ENCODE data around the gene SNRK.

The SNRK gene, protein sequence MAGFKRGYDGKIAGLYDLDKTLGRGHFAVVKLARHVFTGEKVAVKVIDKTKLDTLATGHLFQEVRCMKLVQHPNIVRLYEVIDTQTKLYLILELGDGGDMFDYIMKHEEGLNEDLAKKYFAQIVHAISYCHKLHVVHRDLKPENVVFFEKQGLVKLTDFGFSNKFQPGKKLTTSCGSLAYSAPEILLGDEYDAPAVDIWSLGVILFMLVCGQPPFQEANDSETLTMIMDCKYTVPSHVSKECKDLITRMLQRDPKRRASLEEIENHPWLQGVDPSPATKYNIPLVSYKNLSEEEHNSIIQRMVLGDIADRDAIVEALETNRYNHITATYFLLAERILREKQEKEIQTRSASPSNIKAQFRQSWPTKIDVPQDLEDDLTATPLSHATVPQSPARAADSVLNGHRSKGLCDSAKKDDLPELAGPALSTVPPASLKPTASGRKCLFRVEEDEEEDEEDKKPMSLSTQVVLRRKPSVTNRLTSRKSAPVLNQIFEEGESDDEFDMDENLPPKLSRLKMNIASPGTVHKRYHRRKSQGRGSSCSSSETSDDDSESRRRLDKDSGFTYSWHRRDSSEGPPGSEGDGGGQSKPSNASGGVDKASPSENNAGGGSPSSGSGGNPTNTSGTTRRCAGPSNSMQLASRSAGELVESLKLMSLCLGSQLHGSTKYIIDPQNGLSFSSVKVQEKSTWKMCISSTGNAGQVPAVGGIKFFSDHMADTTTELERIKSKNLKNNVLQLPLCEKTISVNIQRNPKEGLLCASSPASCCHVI

DNA sequence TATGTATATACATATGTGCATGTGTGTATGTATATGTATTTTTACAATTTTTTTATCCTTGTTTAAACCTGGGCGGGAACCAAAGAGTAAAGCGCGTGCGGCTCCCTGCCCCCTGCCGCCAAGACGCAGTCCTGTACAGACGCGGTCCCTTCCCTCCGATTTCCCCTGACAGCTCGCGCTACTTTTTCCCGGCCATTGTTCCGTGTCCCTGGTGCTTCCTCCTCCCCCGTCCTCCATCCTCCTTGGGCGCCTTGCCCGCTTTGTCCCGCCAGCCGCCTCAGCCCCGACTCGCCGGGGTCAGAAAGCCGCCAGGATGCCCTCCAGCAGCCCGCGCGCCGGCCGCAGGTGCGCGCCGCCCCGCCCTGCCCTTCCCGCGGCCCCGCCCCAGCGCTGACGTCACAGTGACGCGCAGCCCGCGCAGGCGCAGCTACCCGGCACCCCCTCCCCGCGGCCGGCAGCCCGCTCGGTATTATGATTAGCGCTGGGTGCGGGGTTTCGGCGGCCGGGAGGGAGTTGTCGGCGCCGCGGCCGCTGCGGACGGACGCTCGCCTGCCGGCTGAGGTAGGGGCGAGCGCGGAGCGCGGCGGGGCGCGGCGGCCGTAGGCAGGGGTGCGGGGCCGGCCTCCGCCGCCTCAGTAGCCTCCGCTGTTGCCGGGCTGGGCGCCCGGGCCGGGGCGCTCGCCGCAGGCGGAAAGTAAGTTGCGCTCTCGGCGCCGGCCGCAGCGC, at the start of gene SNRK:
Gene SNRK, plus strand, starts transcription at position 426 of the 726 bp plus-strand sequence. CDS start 16,664 bp downstream, outside the sequence.
- DNase-seq (ENCODE audit: low read depth): peak; percentile 97

DNA sequence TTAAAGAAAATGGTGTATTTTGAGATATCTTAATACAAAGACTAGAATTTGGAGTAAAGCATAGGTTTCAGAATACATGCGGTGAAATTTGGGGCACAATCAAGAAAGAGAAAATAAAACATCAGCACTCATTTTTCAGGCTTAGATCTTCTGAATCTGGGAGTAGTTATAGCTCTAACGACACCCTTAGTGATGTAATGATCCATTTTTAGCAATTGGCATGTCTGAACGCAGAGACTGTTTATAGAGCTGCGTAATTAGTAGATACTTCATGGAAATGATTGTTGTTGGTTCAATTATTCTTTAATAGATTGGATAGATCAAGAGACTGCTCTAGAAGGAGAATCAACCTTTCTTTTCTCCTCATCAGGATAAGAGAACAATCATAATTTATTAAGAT, 47.5 kb upstream of the SNRK start:
- no peak for DNase-seq (ENCODE audit: low read depth)

DNA sequence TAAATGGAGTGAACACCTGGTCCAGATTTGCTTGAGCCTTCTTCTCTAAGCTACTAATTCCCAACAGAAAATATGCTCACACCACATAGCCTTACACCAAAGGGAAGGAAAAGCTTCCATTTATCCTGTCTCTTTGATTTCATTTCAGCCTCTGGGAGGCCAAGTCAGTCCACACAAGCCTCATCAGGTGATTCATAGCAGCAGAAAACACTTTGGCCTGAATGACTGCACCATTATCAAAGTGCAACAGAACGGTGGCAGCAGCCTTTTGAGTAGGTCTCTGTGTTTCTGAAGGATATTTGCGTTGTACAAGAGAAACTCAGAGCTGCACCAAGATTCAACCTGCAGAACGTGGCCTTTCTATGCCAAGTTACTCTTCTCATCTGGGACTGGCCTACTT, 46.6 kb upstream of the SNRK start:
- no peak for DNase-seq (ENCODE audit: low read depth)

DNA sequence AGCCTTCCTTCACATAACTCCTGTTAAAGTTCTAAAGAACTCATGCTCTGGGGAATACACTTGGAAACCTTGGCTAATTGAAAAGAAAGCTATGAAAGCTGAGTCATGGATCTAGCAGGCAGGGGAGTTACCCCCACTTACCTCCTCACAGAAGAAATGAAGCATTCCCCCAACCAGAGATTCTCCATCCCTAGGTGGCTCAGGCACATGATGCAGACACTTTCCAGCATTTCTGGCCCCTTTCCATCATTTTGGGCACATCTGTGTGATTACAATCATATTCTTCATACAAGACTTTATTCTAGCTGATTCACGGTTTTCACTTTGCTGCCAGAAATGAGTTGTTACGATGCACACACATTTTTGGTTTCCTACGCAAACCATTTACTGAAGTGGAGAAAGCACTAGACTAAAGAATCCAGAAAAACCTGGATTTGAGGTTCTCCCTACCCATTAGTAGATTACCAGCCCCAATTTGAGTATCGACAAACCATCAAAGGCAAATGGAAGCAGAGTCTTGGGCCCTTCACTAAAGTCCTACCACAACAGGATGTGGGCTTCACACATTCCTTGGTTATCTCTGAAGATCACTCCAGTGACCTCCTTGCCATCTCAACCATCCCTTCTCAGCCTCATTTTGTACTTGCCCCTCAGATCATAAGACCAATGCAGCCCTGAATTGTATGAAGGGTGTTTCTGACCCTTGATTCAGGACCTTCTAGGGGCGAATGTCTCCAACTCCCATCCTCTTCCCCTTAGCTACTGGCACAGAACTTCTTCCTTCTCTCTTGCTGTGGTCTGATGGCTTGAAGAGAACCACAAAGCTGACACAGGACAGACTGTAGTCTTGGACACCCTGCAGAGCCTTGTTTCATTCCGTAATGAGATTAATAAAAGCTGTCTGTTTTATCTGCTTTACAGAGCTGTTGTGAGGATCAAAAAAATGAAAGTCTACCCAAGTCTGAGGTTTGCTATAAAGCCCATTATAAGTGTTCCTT, 42.5 kb upstream of the SNRK start:
- no peak for DNase-seq (ENCODE audit: low read depth)

DNA sequence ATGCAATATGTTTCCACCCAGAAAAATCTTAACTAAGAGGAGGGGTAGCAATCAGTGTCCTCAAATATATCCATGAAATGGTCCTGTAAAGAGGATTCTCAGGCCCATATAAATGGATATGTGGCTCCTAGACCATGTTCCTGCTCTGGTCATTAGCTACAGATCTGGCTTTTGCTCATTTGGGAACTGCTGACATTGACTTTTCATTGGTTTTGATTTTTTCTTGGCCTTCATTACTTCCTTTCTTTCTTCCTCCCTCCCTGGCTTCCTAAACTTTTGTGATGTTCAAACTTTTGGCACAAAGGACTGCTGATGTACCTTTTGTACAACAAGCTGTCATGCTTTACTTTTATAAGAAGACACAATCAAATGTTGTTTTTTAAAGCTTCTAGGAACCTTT, 41.6 kb upstream of the SNRK start:
- DNase-seq (ENCODE audit: low read depth): no peak

DNA sequence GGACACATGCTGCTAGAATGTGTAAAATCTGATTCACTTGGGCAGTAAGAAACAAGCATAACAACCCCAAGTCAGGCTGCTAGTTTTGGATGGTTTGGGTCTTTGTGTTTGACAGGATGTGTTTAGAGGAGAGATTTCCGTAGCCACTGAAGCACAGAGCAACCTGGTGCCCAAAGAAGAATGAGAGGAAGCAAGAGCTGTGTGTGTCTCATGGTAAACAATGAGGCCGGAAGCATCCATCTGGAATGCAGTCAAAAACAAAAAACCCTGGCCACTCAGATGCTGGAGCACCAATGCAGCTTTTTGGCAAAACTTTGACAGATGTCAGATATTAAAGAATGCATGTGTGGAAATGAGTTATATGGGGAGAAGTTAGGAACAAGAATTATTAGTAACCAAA, 39.4 kb upstream of the SNRK start:
- no peak for DNase-seq (ENCODE audit: low read depth)

DNA sequence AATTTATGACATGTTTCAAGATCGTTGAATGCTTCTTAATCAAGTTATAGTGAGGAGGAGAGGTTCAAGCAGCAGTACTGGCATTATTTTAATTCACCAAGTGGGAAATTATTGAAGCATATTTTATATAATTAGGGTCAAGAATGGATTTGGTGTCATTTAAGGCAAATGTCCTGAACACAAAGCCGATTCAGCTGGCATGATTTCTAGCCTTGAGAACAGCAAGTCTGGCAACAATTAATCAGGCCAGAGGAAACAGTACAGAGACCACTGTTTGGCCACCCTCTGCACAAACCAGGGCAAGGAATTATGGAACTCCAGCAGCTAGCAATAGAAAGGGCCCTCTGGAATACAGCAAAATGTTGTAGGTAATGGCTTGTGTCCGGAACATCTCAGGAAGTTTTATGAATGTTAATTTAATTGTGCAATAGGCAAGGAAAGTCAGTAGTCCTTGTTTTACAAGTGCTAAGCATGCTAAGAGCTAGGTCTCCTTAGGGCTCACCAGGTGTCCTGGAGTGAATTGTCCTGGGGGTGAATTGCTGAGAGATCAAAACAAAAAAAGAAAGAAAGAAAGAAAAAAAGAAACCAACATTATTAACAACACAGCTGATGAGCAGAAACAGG, 38.7 kb upstream of the SNRK start:
- DNase-seq (ENCODE audit: low read depth): no peak

DNA sequence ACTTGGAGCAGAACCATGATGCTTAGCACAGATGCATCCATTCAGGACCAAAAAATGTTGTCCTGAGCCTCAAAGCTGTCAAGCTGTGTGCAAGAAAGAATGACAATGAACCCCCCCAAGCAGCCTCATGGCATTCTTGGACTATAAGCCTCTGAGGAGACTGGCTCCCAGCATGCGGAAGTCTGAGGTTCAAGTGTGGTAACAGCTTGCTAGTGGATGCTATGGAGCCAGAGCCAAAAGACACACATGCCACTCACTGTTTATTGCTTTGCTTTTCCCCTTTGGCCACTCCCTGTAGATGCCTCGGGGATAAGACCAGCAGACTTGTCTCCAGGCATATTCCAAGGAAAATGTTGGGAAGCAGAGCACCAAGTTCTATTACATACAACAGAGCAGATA, 38.2 kb upstream of the SNRK start:
- DNase-seq (ENCODE audit: low read depth): no peak

DNA sequence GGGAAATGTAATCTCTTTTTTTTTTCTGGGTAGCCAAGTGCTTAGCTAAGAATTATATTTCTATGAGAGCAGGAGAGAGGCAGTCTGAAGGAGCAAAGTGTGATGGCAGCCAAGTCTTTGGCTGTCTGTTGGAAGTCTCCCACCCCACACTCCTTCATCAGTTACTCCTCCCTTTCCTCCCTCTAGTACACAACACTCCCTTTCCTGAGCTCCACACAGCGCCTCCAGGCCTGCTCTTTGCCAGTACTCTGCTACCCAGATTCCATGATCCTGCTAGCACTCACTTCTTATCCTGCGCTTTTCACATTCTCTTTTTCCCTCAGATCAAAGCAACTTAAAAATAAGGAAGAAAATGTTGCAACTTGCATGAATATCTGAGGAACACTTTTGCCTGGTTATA, 37.4 kb upstream of the SNRK start:
- no peak for DNase-seq (ENCODE audit: low read depth)

DNA sequence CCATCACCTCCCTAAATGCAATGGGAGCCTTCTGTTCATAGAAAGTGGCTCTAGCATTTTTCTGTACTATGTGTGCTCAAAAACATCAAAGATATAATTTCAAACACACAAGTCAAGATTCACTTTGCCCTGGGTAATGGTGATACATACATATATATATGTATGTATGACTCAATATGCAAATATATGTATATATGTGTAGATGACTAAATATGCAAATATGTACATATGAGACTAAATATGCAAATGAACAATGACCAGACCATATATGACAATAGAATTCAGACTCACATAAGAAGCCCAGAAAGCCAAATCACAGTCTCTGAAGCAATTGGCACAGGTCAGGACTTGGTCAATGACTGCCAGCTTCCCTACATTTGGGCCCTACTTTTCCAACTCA, 36.9 kb upstream of the SNRK start:
- no peak for DNase-seq (ENCODE audit: low read depth)

DNA sequence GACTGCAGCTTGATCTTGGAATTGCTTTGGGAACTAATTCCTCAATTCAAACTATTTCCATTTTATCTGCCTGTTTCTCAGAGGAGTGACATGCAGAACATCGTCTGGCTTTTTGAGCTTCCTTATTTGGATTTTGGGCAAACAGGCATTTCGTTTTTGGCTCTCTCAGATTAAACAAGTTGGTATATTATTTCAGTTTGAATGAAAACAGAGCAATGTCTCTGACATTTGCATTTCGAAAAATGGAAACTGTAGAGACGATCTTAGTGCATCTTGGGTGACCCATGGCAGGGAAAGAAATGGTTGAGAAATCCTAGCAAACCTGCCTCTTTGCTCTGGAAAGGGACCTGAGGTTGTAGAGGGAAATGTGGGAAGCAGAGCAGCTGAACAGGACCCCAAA, 33.0 kb upstream of the SNRK start:
- DNase-seq (ENCODE audit: low read depth): no peak

DNA sequence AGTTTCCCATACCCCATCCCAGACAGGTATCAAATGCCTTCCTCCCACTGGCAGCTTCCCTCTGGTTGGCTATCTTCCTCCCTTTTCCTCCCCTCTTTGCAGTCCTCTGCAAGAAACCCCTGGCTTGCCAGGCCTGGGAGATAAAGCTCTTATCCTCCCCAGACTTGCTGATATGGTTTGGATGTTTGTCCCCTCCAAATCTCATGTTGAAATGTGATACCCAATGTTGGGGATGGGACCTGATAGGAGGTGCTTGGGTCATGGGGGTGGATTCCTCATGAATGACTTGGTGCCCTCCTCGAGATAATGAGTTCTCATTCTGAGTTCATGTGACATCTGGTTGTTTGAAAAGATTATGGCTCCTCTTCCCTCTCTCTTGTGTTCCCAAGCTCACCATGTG, 32.2 kb upstream of the SNRK start:
- DNase-seq (ENCODE audit: low read depth): no peak

DNA sequence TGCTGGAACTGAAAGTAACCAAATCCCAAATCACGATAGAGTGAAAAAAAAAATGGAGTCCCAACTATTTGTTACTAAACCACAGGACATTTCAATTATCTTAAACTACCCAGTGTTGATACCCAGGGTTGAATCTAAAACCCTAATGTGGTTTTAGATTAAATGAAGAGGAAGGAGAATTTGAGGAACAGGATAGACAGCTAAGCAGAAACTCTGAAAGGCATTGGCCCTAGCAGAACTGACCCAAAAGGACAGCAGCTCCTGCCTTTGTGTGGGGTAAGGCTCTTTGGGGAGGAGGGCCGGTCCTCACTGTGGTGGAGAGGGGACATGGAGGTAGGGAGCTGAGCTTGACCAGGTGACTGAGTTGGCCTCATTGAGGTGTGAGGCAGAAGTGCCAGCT, 30.7 kb upstream of the SNRK start:
- no peak for DNase-seq (ENCODE audit: low read depth)

DNA sequence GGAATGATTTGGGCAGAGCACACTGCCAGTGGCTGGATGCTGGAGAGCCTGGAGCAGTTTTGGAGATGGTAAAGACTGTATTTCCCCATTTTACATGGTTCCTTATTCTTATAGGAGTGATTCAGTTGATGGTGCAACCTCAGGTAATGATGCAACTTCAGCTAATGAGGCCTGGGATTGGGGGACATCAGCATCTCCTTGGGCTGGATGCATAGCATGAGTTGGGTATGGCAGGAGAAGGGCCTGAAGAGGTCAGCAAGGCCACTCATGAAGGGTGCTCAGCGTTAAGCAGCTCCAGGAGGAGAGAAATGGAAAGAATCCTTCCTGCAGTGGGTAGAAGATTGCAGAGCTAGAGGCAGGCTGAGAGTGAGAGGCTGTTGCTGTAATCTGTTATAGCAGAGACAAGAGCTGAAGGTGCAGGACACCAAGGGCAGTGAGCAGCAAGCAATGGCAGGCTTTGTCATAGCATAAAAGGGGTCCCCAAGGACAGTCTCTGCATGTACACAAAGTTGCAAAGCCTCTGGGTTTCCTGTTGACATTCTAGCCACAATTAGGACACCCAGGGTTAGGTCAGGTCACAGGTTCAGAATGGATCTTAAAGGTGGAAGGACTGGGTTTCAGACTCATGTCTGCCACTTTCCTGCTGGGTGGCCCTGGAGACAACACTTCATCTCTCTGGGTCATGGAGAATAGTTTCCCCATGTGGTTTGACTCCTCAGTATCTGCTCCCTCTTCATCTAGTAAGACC, 29.5 kb upstream of the SNRK start:
- DNase-seq (ENCODE audit: low read depth): no peak

DNA sequence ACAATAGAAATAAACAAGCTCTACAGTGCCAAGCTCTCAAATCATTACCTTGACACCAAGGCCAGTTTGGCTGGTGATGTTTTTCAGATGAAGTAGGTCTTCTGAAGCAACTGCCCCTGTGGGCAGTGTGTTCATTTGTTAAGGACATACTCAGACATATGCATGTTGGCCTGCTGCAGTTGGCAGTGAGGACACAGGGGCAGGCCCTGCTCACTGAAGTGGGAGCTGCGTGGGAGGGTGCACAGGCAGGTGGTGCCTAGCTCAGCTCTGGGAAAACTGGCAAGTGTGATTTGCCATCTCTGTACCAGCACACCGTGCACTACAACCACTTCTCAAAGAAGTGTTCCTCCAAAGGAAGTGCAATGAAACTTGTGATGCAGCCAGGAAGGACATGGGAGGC, 28.5 kb upstream of the SNRK start:
- DNase-seq (ENCODE audit: low read depth): no peak

DNA sequence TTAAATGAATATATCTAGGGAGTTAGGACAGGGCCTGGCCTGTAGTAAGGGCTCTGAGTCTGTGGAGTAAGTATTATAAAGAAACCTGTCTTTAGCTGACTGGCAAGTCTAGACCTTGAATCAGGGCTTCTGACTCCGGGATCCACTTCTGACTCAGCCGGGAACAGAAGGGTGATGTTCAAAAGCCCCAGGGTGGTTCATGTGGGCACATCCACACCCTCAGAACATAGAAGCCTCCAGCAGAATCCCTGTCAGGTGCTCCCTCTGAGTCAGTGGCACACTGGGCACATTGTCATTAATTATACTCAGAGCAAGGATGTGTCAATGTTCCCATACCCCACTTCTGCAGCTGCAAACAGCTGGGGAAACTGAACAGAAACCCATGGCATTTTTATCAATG, 26.7 kb upstream of the SNRK start:
- no peak for DNase-seq (ENCODE audit: low read depth)

DNA sequence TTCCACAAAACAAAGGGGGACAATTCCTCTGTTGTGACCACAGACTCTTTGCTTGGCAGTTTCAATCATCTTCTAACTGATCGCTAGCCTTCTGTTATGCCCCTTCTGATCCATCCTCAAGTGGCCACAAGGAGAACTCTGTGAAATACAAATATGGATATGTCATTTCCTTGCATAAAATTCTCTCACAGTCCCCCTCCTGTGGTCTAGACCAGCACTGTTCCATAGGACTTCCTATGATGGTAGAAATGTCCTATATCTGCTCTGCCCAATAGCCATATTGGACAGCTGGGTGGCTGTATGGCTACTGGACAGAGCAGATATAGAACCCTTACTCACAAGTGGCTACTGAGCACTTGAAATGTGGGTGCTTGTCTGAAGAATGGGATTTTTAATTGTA, 25.9 kb upstream of the SNRK start:
- no peak for DNase-seq (ENCODE audit: low read depth)

DNA sequence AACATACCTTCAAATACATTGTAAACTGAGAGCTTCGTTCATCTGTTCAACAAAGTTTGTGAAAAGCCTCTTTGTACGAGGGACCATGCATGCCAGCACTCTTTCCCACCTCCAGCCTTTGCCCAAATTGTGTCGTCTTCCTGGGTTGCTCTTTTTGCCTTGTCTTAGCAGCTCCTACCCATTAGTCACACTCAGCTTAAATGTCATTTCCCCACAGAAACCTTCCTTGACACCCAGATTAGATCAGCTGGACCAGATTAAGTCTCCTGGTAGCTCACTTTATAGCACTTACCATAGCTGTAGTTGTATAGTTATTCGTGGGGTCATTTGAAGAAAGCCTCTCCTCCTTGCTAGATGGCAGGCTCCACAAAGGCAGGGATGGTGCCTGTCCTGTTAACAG, 24.1 kb upstream of the SNRK start:
- no peak for DNase-seq (ENCODE audit: low read depth)

DNA sequence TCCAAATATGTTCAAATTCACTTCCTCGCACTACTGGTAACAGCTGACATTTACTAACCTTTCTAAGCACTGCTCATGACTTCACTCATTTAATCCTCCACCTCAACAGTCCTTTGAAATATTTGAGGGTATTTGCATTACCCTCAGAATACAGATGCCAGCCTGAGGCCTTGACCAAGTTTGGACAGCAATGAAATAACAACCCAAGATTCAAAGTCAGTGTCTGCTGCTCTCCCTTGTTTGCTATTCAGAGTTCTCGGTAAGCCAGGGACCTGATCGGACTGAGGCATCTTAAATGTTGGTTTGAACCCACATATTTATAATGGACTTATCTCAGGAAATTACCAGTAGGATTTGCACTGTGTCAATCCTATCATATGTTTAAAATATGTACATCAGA, 19.9 kb upstream of the SNRK start:
- no peak for DNase-seq (ENCODE audit: low read depth)

DNA sequence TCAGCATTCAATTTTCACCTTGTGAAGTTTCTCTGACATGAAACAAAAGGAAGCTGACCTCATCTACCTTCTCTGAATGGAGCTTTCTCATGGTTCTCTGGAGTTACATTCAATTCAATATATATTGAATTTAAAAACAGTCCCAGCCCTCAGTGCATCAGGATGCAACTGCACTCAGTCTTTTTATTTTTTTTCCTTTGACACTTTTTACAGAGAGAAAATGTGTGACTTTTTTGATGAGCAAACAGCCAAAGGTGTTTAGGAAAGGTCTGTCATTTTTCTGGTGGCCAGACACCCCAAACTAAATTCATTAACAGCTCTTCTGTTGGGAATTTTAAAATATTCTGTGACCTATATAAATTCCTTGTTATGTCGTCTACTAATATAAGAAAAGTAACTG, 19.3 kb upstream of the SNRK start:
- DNase-seq (ENCODE audit: low read depth): no peak

DNA sequence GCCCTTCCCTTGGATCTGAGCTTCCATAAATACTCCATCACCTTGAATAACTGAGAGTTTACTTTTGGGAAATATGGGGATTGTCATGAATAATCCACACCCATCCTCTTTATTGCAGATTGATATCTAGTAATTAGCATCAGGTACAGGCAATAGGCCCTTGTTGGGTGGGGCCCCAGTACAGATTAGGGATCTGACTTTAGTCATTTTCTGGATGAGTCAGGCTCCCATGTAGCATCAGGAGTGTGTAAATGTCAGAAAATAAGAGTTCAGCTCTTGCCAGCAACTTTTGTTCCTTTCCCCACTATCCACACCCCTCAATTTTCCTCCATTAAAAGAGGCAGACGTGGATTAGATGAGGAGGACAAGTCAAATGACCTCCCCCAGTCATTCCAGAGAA, 17.7 kb upstream of the SNRK start:
- DNase-seq (ENCODE audit: low read depth): no peak

Data from stimulated activated CD8-positive, alpha-beta memory T cell treated with anti-CD3 and anti-CD28 coated beads, Interleukin-15, amount 100 ng/mL, for 24 hours (primary cell).